ENCODE results near the gene TSPAN6.

GRCh38 chrX:100591256-100592051 lies 45.2 kb downstream of the TSPAN6 start:
- TF ChIP-seq, protein P1, sequence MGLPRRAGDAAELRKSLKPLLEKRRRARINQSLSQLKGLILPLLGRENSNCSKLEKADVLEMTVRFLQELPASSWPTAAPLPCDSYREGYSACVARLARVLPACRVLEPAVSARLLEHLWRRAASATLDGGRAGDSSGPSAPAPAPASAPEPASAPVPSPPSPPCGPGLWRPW (IDR thresholded peaks at IDR 0.05) = no peak
- TF ChIP-seq HDAC2 (IDR thresholded peaks at IDR 0.05) = no peak
- TF ChIP-seq CTCF (IDR thresholded peaks at IDR 0.05) = no peak
- TF ChIP-seq, protein P2, sequence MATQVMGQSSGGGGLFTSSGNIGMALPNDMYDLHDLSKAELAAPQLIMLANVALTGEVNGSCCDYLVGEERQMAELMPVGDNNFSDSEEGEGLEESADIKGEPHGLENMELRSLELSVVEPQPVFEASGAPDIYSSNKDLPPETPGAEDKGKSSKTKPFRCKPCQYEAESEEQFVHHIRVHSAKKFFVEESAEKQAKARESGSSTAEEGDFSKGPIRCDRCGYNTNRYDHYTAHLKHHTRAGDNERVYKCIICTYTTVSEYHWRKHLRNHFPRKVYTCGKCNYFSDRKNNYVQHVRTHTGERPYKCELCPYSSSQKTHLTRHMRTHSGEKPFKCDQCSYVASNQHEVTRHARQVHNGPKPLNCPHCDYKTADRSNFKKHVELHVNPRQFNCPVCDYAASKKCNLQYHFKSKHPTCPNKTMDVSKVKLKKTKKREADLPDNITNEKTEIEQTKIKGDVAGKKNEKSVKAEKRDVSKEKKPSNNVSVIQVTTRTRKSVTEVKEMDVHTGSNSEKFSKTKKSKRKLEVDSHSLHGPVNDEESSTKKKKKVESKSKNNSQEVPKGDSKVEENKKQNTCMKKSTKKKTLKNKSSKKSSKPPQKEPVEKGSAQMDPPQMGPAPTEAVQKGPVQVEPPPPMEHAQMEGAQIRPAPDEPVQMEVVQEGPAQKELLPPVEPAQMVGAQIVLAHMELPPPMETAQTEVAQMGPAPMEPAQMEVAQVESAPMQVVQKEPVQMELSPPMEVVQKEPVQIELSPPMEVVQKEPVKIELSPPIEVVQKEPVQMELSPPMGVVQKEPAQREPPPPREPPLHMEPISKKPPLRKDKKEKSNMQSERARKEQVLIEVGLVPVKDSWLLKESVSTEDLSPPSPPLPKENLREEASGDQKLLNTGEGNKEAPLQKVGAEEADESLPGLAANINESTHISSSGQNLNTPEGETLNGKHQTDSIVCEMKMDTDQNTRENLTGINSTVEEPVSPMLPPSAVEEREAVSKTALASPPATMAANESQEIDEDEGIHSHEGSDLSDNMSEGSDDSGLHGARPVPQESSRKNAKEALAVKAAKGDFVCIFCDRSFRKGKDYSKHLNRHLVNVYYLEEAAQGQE (IDR thresholded peaks at IDR 0.05) = no peak

Measured in A549 (cell line).